ENCODE data around the gene HSFY1.
"Not testable (repeated sequence)": the region's sequence is repeated elsewhere in the genome, so short reads cannot be mapped to it uniquely, and the experiment has no call there.

The HSFY1 gene

DNA sequence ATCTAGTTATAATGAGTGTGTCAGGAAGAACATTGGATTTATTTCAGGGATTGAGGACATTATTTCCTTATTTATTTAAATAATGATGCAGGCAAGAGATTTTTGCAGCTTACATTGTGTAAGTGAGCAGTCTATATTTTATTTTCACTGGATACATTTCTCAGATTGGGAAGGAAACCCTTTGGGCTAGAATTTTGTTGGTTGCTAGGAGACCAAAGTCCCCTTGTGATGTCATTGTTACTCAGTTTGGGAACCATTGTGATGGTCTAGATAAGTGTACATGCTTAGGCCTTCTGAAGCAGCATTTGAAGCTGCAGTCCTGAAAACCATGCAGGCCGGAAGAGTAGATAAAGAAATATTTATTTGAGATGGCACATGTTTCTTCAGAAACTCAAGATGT is at the start of gene HSFY1:
Gene HSFY1 (plus strand): TSS at position 301 of the 400 bp plus-strand sequence. CDS start 68 bp downstream, at position 369.
- not testable (repeated sequence) for DNase-seq

DNA sequence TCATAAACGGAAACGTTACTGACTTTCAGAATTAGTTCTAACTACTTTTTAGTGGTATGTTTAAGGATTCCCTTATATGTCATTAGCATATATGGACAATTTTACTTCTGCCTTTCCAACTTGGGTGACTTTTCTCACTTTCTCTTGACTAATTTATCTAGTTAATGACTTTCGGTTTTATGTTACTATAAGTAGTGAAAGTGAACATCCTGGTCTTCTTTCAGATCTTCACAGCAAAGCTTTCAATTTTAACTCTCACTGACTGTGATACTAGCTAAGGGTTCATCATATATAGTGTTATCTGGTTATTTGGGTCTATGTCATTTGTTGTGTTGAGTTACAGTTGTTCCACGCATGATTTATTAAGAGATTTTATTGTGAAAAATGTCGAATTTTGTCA is 42.3 kb upstream of the HSFY1 start:
- DNase-seq: not testable (repeated sequence)

DNA sequence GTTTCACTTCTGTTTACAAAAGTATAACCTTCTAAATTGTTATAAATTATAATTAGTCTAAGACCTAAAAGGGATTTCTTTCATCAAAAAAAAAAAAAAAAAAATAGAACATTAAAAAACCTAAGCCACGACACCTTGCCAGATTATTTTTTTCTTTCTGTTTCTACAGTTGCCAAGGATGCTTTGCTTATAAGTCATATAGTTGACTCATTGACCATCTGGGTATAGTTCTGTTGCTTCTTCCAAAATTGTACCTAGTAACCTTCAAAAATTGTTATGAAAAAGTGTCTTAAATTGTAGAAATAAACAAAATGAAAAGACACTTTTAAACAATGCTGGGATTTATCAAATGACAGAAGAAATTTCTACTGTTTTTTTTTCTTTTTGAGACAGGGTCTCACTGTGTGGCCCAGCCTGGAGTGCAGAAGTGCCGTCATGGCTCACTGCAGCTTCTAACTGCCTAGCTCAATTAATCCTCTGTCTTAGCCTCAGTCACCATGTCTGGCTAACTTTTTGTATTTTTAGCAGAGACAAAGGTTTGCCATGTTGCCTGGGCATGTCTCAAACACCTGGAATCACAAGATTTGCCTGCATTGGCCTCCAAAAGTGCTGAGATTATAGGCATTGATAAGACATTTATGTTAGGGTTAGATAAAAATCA is 15.4 kb upstream of the HSFY1 start:
- not testable (repeated sequence) for DNase-seq

GRCh38 chrY:18538952-18539351 is 7.6 kb upstream of the HSFY1 start:
- not testable (repeated sequence) for DNase-seq

DNA sequence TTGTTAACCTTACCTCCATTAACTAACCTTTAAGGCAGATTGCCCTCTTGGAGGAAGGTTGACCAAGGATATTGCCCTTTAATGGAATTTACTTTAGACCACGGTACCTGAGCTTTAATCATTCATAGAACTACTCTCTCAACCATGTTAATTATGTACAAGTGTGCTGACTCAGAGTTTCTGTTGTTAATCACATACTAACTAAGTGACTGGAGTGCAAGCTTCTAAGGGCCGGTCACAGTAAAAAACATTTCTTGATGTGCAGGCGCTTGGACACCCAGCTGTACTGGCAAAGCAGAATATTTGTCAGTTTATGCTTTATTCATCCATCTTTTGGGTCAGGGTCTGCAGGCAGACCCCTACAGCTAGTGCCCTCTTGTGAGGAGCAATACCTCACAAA is 6.6 kb downstream of the HSFY1 start:
- not testable (repeated sequence) for DNase-seq

GRCh38 chrY:18565915-18566314 is 19.4 kb downstream of the HSFY1 start:
- not testable (repeated sequence) for DNase-seq
